ENCODE data around the gene SERHL2. TPM values are rescaled to one million over a fixed set of nuclear protein-coding genes. Genes with fewer than 3 reads are reported as not detected.
"Not testable (repeated sequence)": the region's sequence is repeated elsewhere in the genome, so short reads cannot be mapped to it uniquely, and the experiment has no call there.

SERHL2 gene
- total RNA-seq, 1 donor from 2014 or later, result 5.6 TPM

DNA sequence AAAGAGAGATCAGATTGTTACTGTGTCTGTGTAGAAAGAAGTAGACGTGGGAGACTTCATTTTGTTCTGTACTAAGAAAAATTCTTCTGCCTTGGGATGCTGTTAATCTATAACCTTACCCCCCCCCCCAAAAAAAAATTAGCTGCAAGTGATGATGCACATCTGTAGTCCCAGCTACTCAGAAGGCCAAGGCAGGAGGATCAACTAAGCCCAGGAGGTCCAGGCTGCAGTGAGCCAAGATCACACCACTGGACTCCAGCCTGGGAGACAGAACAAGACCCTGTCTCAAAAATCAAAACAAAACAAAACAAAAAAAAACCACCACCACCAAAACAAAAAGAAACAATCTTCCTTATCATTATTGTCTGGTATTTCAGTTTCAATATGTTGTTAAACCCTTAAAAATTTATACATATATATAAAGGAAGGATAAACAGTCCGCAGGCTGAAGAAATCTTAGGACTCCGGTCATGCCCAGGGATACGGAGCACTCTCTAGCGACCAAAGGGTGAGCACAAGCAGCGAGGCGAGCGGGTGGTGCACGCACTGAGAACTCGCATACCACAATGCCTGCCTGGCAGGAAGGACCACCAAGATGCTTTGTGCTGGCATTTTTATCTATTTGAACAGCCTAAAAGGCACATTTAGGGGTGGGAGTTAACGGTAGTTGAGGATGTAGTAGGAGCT, 54.5 kb downstream of the SERHL2 start:
- DNase-seq, result no peak

DNA sequence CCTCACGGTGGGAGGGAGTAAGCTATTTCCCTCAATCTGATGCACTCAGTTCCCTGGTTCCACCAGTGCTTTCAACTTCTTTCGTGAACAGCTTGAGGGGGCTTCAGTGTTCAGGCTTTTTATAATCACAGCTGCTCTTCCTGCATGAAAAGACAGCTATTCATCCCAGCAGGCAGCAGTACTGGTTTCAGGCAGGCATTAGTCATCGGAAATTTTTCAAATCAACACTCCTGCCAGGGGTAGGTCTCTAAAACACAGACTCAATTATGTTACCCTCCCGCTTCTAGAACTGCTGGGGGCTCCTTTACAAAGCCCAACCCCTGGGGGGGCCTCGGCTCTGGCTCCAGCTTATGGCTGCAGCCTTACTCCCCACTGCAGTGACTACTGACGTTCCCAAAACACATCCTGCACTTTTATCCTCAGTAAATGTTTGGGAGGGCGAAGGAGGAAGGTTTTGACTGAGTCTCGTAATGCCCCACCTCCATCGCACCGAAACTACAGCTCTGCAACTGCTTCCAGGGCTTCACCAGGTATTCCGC, 55.1 kb downstream of the SERHL2 start:
- DNase-seq, result peak; percentile 53

DNA sequence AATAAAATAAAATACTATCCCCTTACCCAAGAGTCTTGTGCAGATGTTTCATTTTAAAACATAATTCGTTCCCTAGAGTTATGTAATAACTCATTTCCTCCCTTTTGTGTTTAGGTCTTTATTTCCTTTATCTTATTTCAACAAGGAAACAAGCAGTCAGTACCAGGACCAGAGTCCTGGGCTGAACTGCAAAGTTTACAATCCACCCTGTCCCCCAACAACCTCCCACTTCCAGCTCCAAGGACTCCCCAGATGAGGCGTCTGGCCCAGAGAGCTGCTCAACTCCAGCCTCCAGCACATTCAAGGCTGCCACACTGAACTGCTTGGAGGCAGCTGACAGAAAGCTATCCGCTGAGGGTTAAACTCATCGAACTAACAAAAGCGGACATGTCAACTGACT, 56.4 kb downstream of the SERHL2 start:
- DNase-seq, result no peak

DNA sequence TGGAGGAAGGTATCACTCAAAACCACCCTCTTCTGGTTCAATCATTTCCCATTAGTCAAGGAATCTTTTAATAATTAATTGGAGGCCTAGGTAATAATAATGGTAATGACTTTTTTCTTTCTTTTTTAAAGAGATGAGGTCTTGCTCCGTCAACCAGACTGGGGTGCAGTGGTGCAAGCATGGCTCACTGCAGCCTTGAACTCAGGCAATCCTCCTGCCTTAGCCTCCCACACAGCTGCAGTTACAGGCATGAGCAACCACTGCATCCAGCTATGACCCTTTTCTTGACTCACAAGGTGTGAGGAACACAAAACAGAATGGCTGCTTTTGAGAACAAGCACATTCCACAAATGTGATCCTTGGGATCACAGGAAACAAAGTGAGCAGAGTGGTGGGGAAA, 57.3 kb downstream of the SERHL2 start:
- DNase-seq, result no peak

DNA sequence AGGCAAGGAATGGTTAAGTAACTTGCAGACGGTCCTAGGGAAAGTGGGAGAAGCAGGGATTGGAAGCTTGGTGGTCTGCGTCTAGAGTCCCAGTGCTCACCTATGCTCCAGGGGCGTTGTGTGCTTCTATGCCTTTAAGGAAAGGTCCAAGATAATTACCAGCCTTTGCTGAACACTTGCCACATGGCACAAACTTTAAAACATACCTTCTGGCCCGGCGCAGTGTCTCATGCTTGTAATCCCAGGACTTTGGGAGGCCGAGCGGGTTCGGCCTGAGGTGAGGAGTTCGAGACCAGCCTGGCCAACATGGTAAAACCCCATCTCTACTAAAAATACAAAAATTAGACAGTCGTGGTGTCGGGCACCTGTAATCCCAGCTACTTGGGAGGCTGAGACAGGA, 58.6 kb downstream of the SERHL2 start:
- no peak for DNase-seq

DNA sequence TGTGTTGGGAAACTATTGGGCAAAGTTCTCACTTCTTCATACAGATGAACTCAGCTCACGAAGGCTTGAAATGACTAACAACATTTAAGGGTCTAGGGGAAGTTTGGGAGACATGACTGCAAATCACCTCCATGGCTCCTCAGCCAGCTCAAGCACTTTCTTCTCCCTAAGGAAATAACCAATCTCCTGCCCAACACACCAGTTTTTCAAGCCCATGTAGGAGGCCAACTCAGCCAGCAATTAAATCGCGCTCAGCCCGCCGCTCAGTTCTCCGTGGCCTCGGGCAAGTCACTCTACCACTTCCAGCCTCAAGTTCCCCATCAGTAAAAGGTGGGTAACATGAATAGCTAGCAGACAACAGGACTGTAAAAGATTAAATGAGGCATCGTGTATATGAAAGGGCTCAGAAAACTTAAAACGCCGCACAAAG, 60.1 kb downstream of the SERHL2 start:
- DNase-seq, result no peak

DNA sequence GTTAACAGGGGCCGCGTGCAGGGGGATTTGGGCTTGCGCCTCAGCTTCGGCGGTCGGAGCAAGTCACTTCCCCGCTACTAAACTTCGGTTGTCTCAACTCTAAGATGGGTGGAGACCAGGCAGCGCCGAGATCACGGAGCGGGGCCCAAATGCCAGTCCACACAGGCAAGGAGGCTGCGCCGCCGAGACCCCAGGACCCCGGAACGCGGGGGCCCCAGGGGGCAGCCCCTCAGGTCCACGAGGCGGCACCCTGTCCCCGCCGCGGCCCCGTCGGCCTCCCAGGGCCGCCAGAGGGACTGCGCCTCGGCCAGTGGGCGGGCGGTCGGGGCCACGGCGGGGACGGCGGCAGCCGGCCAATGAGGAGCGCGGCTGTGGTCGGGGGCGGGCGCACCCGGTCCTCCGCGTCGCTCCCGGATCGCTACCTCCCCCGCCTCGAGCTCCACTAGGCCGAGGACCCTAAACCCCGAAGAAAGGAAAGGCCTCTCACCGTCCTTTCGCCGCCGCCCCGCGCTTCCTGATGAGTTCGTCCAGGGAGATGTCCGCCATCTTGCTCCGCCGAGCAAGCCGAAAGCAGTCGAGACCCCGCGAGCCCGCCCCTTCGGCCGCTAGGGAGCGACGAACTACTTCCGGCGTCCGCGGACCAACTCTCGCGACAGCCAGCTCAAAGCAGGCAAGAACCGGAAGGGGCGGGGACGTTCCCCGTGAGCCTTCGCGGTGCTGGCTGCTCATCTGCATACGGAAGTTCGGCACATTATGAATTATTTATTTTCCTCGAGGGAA, 60.7 kb downstream of the SERHL2 start, which contains the start of gene POLDIP3:
Gene POLDIP3 (minus strand): TSS at position 572 of the 780 bp plus-strand sequence. CDS start 26 bp downstream, at position 546.
- peak; percentile 93 for DNase-seq

DNA sequence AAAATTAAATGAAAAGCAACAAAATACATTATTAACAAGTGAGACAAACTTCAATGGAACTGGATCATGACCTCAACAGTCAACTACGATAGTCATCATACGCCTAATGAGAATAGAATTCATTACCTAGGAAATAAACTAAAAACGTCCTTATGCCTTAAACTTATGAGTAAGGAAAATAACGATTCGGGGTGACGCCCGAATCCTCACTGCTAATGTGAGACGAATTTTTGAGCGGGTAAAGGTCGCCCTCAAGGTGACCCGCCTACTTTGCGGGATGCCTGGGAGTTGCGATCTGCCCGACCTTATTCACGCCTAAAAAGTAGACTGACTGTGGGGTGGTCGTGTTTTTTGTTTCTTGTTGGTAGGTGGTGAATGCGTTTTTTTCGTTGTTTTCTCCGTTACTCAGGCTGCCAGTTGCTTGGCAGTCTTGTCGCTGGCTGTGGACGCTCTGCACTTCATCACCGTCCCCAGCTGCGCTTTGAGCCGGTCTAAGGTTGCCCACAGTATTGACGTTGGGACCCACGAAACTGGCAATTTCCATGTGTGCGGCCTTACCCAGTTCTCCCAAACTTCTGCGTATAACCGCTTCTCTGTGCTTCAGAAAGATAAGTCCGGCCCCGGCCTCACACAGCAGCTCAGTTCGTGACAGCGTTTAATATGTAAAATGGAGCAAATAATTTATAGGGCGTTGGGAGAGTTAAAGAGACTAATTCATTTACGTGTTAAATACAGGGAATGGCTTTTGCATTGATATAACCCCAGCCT, 61.5 kb downstream of the SERHL2 start:
- DNase-seq, result peak; percentile 70

DNA sequence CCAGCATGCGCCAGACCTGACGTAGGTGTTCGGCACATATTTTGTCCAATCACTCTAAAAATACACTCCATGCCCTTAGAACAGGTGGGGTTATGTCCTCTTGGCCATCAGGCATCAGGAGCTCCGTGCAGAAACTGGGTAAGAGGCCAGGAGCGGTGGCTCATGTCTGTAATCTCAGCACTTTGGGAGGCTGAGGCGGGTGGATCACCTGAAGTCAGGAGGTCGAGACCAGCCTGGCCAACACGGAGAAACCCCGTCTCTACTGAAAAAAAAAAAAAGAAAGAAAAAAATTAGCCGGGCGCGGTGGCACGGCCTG, 62.1 kb downstream of the SERHL2 start:
- not testable (repeated sequence) for DNase-seq

DNA sequence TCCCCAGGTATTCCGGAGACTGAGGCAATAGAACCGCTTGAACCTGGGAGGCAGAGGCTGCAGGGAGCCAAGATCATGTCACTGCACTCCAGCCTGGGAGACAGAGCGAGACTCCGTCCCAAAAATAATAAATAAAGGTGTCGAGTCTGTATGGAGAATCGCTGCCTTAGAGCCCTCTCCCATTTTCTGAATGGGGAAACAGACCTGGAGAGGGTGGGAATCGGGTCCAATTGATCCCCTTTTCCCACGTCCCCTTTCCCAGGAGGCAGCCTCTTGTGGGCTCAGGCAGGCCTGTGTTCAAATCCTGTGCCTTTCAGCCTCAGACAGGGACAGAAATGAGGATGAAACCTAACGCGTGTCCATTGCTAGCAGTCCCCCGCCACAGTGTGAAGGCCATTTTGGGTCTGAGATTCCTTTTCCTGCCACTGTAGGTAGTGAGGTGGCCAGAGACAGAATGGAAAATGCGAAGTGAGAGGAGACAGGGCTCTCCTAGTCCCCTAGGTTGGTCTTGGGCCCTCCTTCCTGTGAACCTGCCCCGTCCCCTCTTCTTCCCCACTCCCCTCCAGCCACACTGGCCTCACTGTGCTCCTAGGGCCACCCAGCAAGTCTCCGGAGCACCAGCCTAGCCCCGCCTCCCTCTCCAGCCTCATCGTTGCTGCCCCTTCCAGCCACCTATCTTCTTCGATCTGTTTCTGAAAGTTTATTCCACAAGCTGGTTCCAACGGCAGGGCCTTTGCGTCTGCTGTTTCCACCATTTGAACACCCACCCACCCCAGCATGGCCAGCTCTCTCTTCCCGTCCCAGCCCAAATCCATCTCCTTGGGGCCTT, 63.6 kb downstream of the SERHL2 start:
- DNase-seq, result no peak

DNA sequence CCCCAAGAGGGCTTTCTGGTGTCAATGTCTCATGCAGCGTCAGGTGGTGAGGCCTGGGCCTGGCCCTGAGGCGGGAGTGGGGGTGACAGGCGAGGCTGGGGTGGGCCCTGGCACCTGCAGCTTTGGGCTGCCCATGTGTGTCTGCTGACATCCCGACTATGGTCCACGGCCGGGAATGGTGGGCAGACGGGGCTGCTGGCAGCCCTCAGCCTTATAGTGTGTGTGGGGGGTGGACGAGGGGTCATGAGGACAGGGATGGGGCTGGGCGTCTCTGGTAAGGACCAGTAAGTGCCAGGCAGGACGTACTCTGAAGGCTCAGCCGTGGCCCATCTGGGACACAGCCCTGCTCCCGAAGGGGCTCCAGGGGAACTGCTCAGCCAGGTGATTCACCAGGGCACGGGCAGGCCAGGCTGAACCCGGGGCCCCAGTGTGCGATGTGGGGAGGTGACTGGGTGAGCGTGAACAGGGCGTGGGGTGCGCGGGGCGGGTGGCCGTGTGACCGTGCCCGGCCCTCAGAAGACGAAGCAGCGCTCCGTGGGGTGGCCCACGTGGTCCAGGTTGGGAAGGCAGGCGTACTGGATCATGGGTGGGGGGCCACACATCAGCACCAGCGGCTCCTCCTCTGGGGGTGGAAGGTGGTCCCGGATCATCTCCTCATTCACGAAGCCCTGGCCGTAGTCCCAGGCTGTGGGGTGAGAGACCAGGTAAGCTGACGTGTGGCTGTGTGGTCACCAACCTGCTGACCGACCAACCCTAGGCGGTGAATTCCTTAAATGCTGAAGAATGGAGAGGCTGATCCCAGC, 65.7 kb downstream of the SERHL2 start:
- no peak for DNase-seq

DNA sequence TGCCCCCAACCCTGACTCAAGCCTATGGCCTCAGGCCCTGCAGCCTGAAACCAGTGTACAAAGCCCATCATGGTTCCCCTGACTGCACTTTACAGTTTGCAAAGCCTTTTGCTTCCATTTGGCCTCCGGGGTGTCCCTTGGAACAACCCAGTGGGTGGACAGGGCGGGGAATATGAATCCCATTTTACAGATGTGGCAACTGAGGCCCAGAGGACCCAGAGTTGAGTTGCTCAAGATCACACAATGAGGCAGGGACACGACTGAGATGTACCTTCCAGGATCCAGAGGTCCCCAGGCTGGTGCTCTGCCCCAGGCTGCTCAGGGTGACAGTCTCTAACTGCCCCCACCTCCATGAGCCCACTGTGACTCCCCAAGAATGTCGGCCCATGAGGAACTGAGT, 66.3 kb downstream of the SERHL2 start:
- no peak for DNase-seq

DNA sequence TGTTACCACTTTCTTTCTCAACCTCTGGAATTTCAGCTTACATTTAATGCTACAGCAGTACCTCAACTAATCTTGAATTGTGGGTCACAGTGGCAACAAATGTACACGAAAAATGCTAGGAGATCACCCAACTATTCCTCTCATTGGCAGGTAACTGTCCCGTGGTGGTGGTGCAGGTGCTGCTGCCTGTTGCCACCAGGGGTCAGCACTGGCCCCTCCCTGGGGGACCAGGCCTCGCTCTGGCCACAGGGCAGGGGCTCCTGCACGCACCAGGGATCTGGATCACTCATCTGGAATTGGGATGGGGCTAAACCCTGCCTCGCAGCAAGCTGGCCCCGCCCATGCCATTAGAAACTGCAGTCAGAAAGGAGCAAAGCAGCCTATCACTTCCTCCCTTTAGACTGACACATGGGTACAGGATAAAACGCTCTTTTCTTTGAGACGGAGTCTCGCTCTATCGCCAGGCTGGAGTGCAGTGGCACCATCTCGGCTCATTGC, 67.8 kb downstream of the SERHL2 start:
- no peak for DNase-seq

DNA sequence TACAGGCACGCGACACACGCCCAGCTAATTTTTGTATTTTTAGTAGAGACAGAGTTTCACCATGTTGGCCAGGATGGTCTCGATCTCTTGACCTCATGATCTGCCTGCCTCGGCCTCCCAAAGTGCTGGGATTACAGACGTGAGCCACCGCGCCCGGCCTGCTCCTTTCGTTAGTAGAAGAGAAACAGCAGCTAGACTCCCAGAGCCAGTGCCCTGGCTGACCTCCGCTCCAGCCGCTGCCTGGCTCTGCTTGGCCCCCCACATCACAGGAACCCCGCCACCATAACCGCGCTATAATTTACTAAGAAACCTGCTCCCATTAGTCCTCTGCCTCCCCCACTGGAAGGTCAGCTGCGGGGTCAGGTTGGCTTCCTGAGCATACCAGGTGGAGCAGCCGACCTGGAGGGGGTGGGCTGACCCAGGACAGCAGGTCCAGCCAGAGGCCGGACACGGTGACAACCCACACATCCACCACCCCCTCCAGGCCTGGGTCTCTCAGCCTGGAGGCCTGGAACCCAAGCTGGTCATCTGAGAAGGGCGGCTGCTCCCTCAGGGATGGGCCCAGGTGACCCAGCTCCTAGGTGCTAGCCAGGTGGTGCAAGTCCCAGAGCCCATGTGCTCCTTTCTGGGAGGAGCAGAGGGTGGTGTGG, 68.4 kb downstream of the SERHL2 start:
- DNase-seq, result no peak

DNA sequence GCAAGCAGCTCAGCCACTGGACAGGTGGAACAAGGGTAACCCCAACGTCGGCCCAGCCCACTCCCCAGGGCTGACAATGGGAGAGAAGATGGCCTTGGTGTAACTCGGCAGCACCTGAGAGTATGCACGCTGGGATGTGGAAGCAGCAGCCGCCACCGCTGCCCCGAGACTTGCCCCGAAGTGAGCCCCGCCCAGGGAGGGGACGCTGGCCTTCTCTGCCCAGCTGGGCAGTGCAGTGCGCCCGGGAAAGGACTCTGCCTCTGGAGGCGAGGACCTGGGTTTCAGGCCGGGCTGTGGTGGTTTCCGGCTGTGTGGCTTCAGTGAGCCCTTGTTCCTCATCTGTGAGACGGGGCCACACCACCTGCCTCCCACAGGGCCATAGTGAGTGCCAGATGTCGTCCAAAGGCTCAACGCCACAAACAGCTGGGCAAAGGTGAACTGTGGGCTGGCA, 69.6 kb downstream of the SERHL2 start:
- DNase-seq, result no peak

Small RNA genes within 50 kb of the gene (small RNA-seq; reads per million reads assigned to genes)
- 0.46 reads per million, percentile 45 among the genes with 10 or more reads in this experiment for gene RN7SKP80
- gene RNU6-513P, result not detected

Other genes with a start within 250 kb of the SERHL2 start
- 0.62 TPM for gene NFAM1, start 121.6 kb upstream of the SERHL2 start, total RNA-seq
- 21.5 TPM for gene RRP7A, start 34.2 kb upstream of the SERHL2 start, total RNA-seq
- 27.1 TPM for gene POLDIP3, start 60.9 kb downstream of the SERHL2 start, total RNA-seq
- gene ATP5MGL, start 86.6 kb downstream of the SERHL2 start, total RNA-seq, result 0.31 TPM
- gene CYB5R3, start 95.4 kb downstream of the SERHL2 start, total RNA-seq, result 14.0 TPM
- gene A4GALT, start 166.9 kb downstream of the SERHL2 start, total RNA-seq, result 0.31 TPM

Data from occipital lobe (tissue), 3 donors.